HepG2 (cell line): ENCODE data around the gene AGFG1. TPM values are rescaled to one million over a fixed set of nuclear protein-coding genes. Genes with fewer than 3 reads are reported as not detected.

Experiments used
- ARID5B ChIP-seq: IDR thresholded peaks from 2 replicates; pipeline ENCODE4 v1.4.0; 2020; ENCODE audit warnings: mild to moderate bottlenecking, missing genetic modification reagents
- BCL3 ChIP-seq: sonication (generic); formaldehyde crosslinking; IDR thresholded peaks from 2 replicates; pipeline ENCODE4 v1.5.1; 2020; ENCODE audit warnings: mild to moderate bottlenecking, missing genetic modification reagents, moderate library complexity
- DNMT1 ChIP-seq: sonication (generic); formaldehyde crosslinking; IDR thresholded peaks from 2 replicates; pipeline ENCODE4 v1.5.1; 2020; ENCODE audit warnings: mild to moderate bottlenecking, missing genetic modification reagents
- DNMT3B ChIP-seq: conservative IDR thresholded peaks from 2 replicates; pipeline ENCODE4 v1.6.1; 2016; ENCODE audit warnings: missing biosample characterization, control low read depth
- ELF1 ChIP-seq: sonication (generic); formaldehyde crosslinking; IDR thresholded peaks from 2 replicates; pipeline ENCODE4 v1.4.0; 2020; ENCODE audit warnings: missing genetic modification reagents
- FOXK2 ChIP-seq: fragments of 450-650 bp; IDR thresholded peaks from 2 replicates; pipeline ENCODE4 v1.6.1; 2016
- GABPA ChIP-seq, 2 experiments: IDR thresholded peaks; 2 replicates each; pipeline ENCODE4 v1.6.1; 2011 to 2016; ENCODE audit warnings: low read depth in 2 of 2, low read length in 1 of 2, missing biosample characterization in 1 of 2, missing genetic modification characterization in 1 of 2
- HNF4A ChIP-seq: sonication (generic); formaldehyde crosslinking; IDR thresholded peaks from 2 replicates; pipeline ENCODE4 v1.4.0; 2020; ENCODE audit warnings: missing genetic modification reagents
- IKZF5 ChIP-seq: IDR thresholded peaks from 2 replicates; pipeline ENCODE4 v1.6.1; 2018; ENCODE audit warnings: missing genetic modification reagents, mild to moderate bottlenecking, missing compliant biosample characterization
- KAT8 ChIP-seq: IDR thresholded peaks from 2 replicates; pipeline ENCODE4 v1.6.1; 2016; ENCODE audit warnings: missing genetic modification reagents, missing compliant biosample characterization
- MLX ChIP-seq: IDR thresholded peaks from 2 replicates; pipeline ENCODE4 v1.6.1; 2016
- RBFOX2 ChIP-seq: fragments of 200-400 bp; formaldehyde crosslinking; IDR thresholded peaks from 2 replicates; pipeline ENCODE4 v1.6.1; 2017; ENCODE audit warnings: low read depth, mild to moderate bottlenecking, low read length
- RBM39 ChIP-seq: fragments of 200-400 bp; formaldehyde crosslinking; IDR thresholded peaks from one replicate; pipeline ENCODE4 v1.6.1; 2018; ENCODE audit warnings: antibody characterized with exemption, mild to moderate bottlenecking, low read depth, low read length; ENCODE audit not compliant: poor library complexity, severe bottlenecking
- TOPORS ChIP-seq: sonication (generic); formaldehyde crosslinking; IDR thresholded peaks from 2 replicates; pipeline ENCODE4 v1.8.0; 2023; ENCODE audit warnings: mild to moderate bottlenecking, missing genetic modification reagents
- ZFP36L1 ChIP-seq: sonication (generic); formaldehyde crosslinking; IDR thresholded peaks from 2 replicates; pipeline ENCODE4 v1.8.0; 2022; ENCODE audit warnings: mild to moderate bottlenecking, missing genetic modification reagents, moderate library complexity
- ZNF619 ChIP-seq: sonication (generic); formaldehyde crosslinking; IDR thresholded peaks from 2 replicates; pipeline ENCODE4 v1.4.0; 2020; ENCODE audit warnings: mild to moderate bottlenecking, missing genetic modification reagents
- polyA plus RNA-seq, 8 experiments: library from polyadenylated mRNA; depleted of rRNA in 3 of 8; stranded (reverse) in 7 of 8; unstranded in 1 of 8; fragments of >200 nt; fragmentation: Illumina TruSeq in 4 of 8; extraction: Trizol in 4 of 8; gene quantifications; 2 replicates each; pipeline versions ENCODE4 v1.2.1 to v1.2.3, GENCODE V29; 2011 to 2016; ENCODE audit warnings: low read depth in 4 of 8, missing spikeins in 1 of 8, mixed read lengths in 1 of 8; ENCODE audit not compliant: insufficient read depth in 1 of 8
- total RNA-seq, 5 experiments: library from RNA; depleted of rRNA; stranded (reverse); fragments of >200 nt; fragmentation: Illumina TruSeq; extraction: Trizol; gene quantifications; 2 replicates each; pipeline ENCODE4 v1.2.3, GENCODE V29; 2016; ENCODE audit warnings: low read depth in 1 of 5
- TF ChIP-seq, protein P1 (sequence below): IDR thresholded peaks from 2 replicates; pipeline ENCODE4 v1.6.1; 2016; ENCODE audit warnings: mild to moderate bottlenecking
- TF ChIP-seq, protein P2 (sequence below): IDR thresholded peaks from 2 replicates; pipeline ENCODE4 v1.6.1; 2016; ENCODE audit warnings: low read depth, borderline replicate concordance

AGFG1 gene
- total and polyA plus RNA-seq, 2 of the 13 experiments (the other 11 are each of a cell fraction or from before 2014, with no cell fraction given) = 145 to 168 TPM

DNA sequence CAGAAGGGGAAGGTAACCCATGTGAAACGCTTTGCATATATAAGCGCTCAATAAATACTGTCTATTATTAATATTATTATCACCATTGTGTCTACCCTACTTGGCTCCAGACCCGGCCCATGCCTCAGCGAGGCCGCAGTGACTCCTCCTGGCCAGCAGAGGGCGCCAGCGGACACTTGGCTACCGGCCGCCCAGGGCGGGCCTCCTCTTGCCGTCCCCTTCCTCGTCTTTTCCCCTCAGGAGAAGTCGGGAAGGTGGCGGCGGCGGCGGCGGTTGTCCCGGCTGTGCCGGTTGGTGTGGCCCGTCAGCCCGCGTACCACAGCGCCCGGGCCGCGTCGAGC is at the start of gene AGFG1 (continued):
- TF ChIP-seq ARID5B (peak; percentile 76), FOXK2 (no peak), TOPORS (CRISPR knock-in tag) (peak; percentile 86), GABPA (IDR thresholded peaks at IDR 0.05; ENCODE audit: low read depth, low read length) (peak; percentile 38), GABPA (CRISPR knock-in tag; IDR thresholded peaks at IDR 0.05; ENCODE audit: low read depth) (peak; percentile 76), ZFP36L1 (CRISPR knock-in tag) (peak; percentile 88; the same call in 1 of the 2 replicates), RBM39 (peak; percentile 93), MLX (CRISPR knock-in tag) (no peak), ELF1 (peak; percentile 78), DNMT1 (no peak), BCL3 (CRISPR knock-in tag) (peak; percentile 16; the same call in 1 of the 2 replicates), IKZF5 (CRISPR knock-in tag) (peak; percentile 80; the same call in 1 of the 2 replicates), RBFOX2 (peak; percentile 96), KAT8 (CRISPR knock-in tag) (peak; percentile 89), DNMT3B (CRISPR knock-in tag) (peak; percentile 78; the same call in 1 of the 2 replicates), ZNF619 (CRISPR knock-in tag) (no peak), HNF4A (CRISPR knock-in tag) (no peak)
- TF ChIP-seq, protein P1, sequence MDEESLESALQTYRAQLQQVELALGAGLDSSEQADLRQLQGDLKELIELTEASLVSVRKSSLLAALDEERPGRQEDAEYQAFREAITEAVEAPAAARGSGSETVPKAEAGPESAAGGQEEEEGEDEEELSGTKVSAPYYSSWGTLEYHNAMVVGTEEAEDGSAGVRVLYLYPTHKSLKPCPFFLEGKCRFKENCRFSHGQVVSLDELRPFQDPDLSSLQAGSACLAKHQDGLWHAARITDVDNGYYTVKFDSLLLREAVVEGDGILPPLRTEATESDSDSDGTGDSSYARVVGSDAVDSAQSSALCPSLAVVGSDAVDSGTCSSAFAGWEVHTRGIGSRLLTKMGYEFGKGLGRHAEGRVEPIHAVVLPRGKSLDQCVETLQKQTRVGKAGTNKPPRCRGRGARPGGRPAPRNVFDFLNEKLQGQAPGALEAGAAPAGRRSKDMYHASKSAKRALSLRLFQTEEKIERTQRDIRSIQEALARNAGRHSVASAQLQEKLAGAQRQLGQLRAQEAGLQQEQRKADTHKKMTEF (CRISPR knock-in tag) = peak; percentile 87
- TF ChIP-seq, protein P2, sequence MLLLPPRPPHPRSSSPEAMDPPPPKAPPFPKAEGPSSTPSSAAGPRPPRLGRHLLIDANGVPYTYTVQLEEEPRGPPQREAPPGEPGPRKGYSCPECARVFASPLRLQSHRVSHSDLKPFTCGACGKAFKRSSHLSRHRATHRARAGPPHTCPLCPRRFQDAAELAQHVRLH (CRISPR knock-in tag) = peak; percentile 93; the same call in 1 of the 2 replicates
